SH-SY5Y (cell line): ENCODE measurements around the gene MYD88.

Experiments used
- GATA2 ChIP-seq: IDR thresholded peaks from 2 replicates; pipeline ENCODE4 v1.6.1; 2011; ENCODE audit warnings: mild to moderate bottlenecking, low read depth, low read length
- GATA3 ChIP-seq: IDR thresholded peaks from 2 replicates; pipeline ENCODE4 v1.6.1; 2011; ENCODE audit warnings: low read depth, mild to moderate bottlenecking, low read length, moderate library complexity

GRCh38 chr3:38117748-38118420 lies 20.6 kb upstream of the MYD88 start:
- TF ChIP-seq GATA3 (no peak), GATA2 (no peak)
